Activated CD8-positive, alpha-beta T cell treated with anti-CD3 and anti-CD28 coated beads for 36 hours (primary cell): ENCODE measurements around the gene TM9SF3. TPM values are rescaled to one million over a fixed set of nuclear protein-coding genes. Genes with fewer than 3 reads are reported as not detected.

Experiments
- ATAC-seq: fragments of 200-7000 bp; cut with Tn5 transposase; one replicate; pipeline ENCODE4 v1.10.0; 2021; ENCODE audit warnings: mild to moderate bottlenecking, moderate library complexity
- CTCF ChIA-PET: fragments of 350-600 bp; sonication (Branson Sonifier 250); formaldehyde crosslinking; loops from one replicate; lab custom pipeline; 2021; ENCODE audit warnings: antibody characterized with exemption; lab: Charles Lee
- POLR2A ChIA-PET: fragments of 350-600 bp; sonication (Branson Sonifier 250); formaldehyde crosslinking; loops from one replicate; lab custom pipeline; 2021; ENCODE audit warnings: antibody characterized with exemption; lab: Charles Lee
- DNase-seq: peaks from one replicate; pipeline ENCODE4 v3.0.0-alpha.2; 2020
- H3K27ac Mint-ChIP-seq: one replicate; pipeline ENCODE4 v1.8.0; 2021; ENCODE audit warnings: mild to moderate bottlenecking, mixed read lengths
- H3K27me3 Mint-ChIP-seq: one replicate; pipeline ENCODE4 v1.8.0; 2021; ENCODE audit warnings: mixed read lengths
- H3K36me3 Mint-ChIP-seq: one replicate; pipeline ENCODE4 v1.8.0; 2021; ENCODE audit warnings: low read depth, mixed read lengths
- H3K4me1 Mint-ChIP-seq: one replicate; pipeline ENCODE4 v1.8.0; 2021; ENCODE audit warnings: low read depth, mixed read lengths
- H3K4me3 Mint-ChIP-seq: one replicate; pipeline ENCODE4 v1.8.0; 2021; ENCODE audit warnings: mild to moderate bottlenecking, moderate library complexity, mixed read lengths
- H3K9me3 Mint-ChIP-seq: one replicate; pipeline ENCODE4 v1.8.0; 2021; ENCODE audit warnings: mixed read lengths
- intact Hi-C: fragments of 100-400 bp; cut with micrococcal nuclease; formaldehyde crosslinking; loops from one replicate; pipeline ENCODE4 v1.10.0; 2022
- total RNA-seq, 2 experiments: library from RNA; stranded (reverse); gene quantifications; one replicate each; pipeline ENCODE4 v1.2.3, GENCODE V29; 2021
- TF ChIP-seq, protein P1 (sequence below): fragments of 200-600 bp; IDR thresholded peaks from one replicate; pipeline ENCODE4 v1.8.0; 2022; ENCODE audit warnings: antibody characterized with exemption, mild to moderate bottlenecking

The TM9SF3 gene
- total RNA-seq, 2 experiments from 2014 or later = 66.4 to 71.1 TPM

DNA sequence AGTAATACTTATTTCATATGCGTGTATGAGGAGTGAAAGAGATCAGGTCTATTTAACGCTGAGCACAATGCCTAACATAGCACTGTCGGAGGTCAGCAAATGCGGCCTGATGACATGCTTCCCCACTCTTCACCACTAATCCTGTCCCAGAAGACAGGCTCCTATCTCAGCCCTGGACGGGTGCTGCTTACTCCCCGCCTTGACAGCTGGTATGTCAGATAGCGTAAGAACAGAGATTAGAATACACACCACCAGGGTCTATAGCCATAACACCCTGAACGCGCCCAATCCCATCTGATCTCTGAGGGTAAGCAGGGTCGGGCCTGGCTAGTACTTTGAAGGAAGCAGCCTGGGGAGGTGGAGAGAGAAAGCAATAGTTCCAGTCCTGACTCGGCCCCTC is 32.3 kb upstream of the TM9SF3 start:
- Mint-ChIP-seq H3K9me3 (no peaks in the 10 kb centered on the region), H3K27ac (no peak overlapping the region), H3K4me1 (no peaks in the 10 kb centered on the region), H3K36me3 (no peaks in the 10 kb centered on the region), H3K27me3 (no peaks in the 10 kb centered on the region), H3K4me3 (no peak overlapping the region)
- CTCF ChIA-PET = interaction anchor here (1.2 kb wide), 1 partner anchor 24 kb away, joined by 3 read pairs; no protein-coding TSS in a partner anchor
- TF ChIP-seq, protein P1, sequence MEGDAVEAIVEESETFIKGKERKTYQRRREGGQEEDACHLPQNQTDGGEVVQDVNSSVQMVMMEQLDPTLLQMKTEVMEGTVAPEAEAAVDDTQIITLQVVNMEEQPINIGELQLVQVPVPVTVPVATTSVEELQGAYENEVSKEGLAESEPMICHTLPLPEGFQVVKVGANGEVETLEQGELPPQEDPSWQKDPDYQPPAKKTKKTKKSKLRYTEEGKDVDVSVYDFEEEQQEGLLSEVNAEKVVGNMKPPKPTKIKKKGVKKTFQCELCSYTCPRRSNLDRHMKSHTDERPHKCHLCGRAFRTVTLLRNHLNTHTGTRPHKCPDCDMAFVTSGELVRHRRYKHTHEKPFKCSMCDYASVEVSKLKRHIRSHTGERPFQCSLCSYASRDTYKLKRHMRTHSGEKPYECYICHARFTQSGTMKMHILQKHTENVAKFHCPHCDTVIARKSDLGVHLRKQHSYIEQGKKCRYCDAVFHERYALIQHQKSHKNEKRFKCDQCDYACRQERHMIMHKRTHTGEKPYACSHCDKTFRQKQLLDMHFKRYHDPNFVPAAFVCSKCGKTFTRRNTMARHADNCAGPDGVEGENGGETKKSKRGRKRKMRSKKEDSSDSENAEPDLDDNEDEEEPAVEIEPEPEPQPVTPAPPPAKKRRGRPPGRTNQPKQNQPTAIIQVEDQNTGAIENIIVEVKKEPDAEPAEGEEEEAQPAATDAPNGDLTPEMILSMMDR = no peak
- intact Hi-C loops = no loop called here
- DNase-seq = no peak
- POLR2A ChIA-PET = no interaction called here
- ATAC-seq = no peak

DNA sequence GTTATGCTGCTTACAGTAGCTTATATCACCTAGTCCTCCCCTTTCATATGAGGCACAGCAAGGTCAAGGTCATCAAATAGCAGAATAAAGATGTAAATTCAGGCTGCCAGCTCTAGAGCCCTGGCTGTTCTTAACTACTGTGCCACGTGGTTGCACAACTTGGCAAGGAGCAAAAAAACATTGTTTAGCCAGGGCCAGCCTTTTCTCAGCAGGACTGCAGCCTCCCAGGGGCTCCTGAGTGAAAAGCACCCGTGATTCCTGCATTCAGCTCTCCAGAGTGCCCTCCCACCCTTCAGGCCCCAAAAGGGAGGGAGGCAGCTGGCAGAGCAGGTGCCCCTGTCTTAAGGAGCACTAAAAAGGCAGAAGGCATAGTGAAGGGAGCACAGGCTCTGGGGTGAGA is 31.8 kb upstream of the TM9SF3 start:
- ATAC-seq (no peak), DNase-seq (no peak)
- intact Hi-C loops = no loop called here
- Mint-ChIP-seq H3K36me3 (no peaks in the 10 kb centered on the region), H3K27ac (no peak overlapping the region), H3K9me3 (no peaks in the 10 kb centered on the region), H3K4me3 (no peak overlapping the region), H3K4me1 (no peaks in the 10 kb centered on the region), H3K27me3 (no peaks in the 10 kb centered on the region)
- ChIA-PET CTCF (interaction anchor here (1.2 to 2.5 kb wide), 2 partner anchors 22 to 24 kb away, joined by 3 to 8 read pairs; no protein-coding TSS in a partner anchor), POLR2A (no interaction called here)
- TF ChIP-seq, protein P1 = no peak

DNA sequence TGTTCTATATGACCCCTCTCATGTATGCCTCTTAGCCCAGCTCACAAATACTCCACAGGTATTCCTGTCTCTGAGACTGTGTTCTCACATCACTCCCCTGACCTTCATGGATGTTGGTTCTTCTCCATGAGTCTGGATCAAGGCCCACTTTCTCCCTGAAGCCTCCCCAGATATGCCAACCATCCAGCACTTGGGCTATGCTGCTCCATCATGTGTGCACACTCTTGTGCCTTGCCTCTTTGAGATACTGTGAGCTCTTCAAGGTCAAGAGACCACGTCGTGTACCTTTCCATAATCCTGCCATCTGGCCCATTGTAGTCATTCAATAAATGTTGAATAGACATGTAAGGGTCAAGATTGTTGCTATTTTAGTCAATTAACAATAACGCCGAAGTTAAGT is 30.1 kb upstream of the TM9SF3 start:
- Mint-ChIP-seq H3K27me3 (no peaks in the 10 kb centered on the region), H3K4me1 (no peaks in the 10 kb centered on the region), H3K36me3 (no peaks in the 10 kb centered on the region), H3K4me3 (no peak overlapping the region), H3K9me3 (no peaks in the 10 kb centered on the region), H3K27ac (no peak overlapping the region)
- DNase-seq (no peak), ATAC-seq (no peak)
- intact Hi-C loops = no loop called here
- TF ChIP-seq, protein P1 = no peak
- ChIA-PET CTCF (interaction anchor here (2.5 kb wide), 1 partner anchor 24 kb away, joined by 8 read pairs; no protein-coding TSS in a partner anchor), POLR2A (no interaction called here)

DNA sequence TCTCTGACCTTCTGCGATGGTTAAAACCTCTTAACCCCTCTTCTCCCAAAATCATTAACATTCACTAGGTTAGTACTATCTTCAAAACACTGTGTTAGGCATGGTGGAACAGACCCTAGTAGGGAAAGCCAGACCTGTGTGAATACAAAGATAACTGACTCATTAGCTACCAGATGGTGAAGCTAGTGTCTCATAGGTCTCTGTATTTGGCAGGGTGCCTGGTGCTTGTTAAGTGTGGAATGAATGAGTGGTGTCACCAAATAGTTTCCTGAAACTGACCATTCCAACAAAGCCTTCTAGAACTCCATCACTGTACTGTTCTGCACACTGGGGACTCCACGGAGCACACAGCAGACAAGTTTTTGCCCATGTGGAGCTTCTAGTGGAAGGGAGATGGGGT is 27.7 kb upstream of the TM9SF3 start:
- intact Hi-C loops = no loop called here
- H3K4me3 Mint-ChIP-seq = no peak overlapping the region

DNA sequence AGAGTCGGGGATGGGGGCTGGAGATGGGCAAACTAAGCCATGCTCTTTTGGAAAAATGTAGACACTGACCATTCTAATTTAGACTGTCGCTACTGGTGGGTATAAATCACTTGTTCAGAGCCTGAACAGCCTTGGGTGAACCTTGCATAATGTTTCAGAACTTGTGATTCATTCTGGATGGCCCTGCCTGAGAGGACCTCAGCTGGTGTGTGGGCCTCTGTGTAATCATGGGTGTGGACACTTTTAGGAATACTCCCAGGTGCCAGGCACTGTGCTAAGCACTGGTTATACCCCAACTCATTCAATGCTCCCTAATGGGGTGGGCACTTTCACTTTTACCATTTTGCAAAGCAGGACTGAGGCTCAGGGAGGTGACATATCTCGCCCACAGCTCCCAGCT is 26.8 kb upstream of the TM9SF3 start:
- TF ChIP-seq, protein P1 = no peak
- ATAC-seq (no peak), DNase-seq (no peak)
- Mint-ChIP-seq H3K4me3 (no peak overlapping the region), H3K36me3 (no peaks in the 10 kb centered on the region), H3K4me1 (peaks cover 9% of the 10 kb centered on the region), H3K27ac (no peak overlapping the region), H3K27me3 (no peaks in the 10 kb centered on the region), H3K9me3 (no peaks in the 10 kb centered on the region)
- intact Hi-C loops = no loop called here
- POLR2A ChIA-PET = no interaction called here
- CTCF ChIA-PET = no interaction called here

More for the DNA sequence above, 27.7 kb upstream of the TM9SF3 start:
- ChIA-PET POLR2A (no interaction called here), CTCF (interaction anchor here (0.7 kb wide), 1 partner anchor 411 kb away, joined by 3 read pairs; no protein-coding TSS in a partner anchor)
- Mint-ChIP-seq H3K9me3 (no peaks in the 10 kb centered on the region), H3K27ac (no peak overlapping the region), H3K27me3 (no peaks in the 10 kb centered on the region), H3K4me1 (peaks cover 9% of the 10 kb centered on the region), H3K36me3 (no peaks in the 10 kb centered on the region)
- no peak for ATAC-seq
- peak; percentile 17 for DNase-seq
- TF ChIP-seq, protein P1 = no peak
